Measurements from ENCODE around the gene AOPEP. TPM values are rescaled to one million over a fixed set of nuclear protein-coding genes. Genes with fewer than 3 reads are reported as not detected.
A peak's percentile ranks its signal among the peaks of the same experiment; 100 is the strongest.

AOPEP gene
- total RNA-seq, 1 donor from 2014 or later = 305 TPM

GRCh38 chr9:94851892-94852291 lies 125.4 kb downstream of the AOPEP start:
- intact Hi-C loops (cut with DNase I) = no loop called here
- no peaks in the 10 kb centered on the region for H3K36me3 ChIP-seq
- TF ChIP-seq, protein P1, sequence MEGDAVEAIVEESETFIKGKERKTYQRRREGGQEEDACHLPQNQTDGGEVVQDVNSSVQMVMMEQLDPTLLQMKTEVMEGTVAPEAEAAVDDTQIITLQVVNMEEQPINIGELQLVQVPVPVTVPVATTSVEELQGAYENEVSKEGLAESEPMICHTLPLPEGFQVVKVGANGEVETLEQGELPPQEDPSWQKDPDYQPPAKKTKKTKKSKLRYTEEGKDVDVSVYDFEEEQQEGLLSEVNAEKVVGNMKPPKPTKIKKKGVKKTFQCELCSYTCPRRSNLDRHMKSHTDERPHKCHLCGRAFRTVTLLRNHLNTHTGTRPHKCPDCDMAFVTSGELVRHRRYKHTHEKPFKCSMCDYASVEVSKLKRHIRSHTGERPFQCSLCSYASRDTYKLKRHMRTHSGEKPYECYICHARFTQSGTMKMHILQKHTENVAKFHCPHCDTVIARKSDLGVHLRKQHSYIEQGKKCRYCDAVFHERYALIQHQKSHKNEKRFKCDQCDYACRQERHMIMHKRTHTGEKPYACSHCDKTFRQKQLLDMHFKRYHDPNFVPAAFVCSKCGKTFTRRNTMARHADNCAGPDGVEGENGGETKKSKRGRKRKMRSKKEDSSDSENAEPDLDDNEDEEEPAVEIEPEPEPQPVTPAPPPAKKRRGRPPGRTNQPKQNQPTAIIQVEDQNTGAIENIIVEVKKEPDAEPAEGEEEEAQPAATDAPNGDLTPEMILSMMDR (IDR thresholded peaks at IDR 0.05) = no peak
- TF ChIP-seq POLR2AphosphoS5 (IDR thresholded peaks at IDR 0.05; ENCODE audit: insufficient read depth in 1 of 2, low read depth in 1 of 2) (no peak), POLR2A (IDR thresholded peaks at IDR 0.05) (no peak)
- no peak for DNase-seq (ENCODE audit: extremely low spot score in 2 of 2)
- no peak overlapping the region for H3K27ac ChIP-seq
- H3K4me3 ChIP-seq = no peak overlapping the region
- H3K4me1 ChIP-seq = peaks cover 11% of the 10 kb centered on the region
- H3K9me3 ChIP-seq = no peaks in the 10 kb centered on the region
- no peaks in the 10 kb centered on the region for H3K27me3 ChIP-seq

DNA sequence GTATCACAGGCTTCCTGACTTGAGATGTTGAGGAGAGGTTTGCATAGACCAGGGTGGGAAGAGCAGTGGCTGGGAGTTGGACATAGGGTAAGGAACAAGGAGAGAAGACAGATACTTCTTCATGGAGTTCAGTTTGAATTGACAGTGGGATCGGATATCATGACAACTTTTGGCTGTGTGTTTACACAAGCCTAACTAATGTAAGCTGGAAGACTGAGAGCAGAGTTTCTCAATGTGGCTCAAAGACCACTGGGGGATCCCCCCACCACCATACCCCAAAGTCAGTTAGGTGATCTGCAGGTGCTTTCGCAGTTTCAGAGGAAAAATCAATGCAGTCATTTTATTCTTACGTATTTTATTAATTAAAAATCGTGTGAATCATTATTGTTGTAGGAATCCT lies 125.9 kb downstream of the AOPEP start:
- Histone ChIP-seq H3K4me3 (no peak overlapping the region), H3K27ac (no peak overlapping the region), H3K9me3 (no peaks in the 10 kb centered on the region), H3K27me3 (no peaks in the 10 kb centered on the region), H3K4me1 (peaks cover 6% of the 10 kb centered on the region), H3K36me3 (no peaks in the 10 kb centered on the region)
- intact Hi-C loops (cut with DNase I) = no loop called here
- TF ChIP-seq POLR2A (IDR thresholded peaks at IDR 0.05) (no peak), POLR2AphosphoS5 (IDR thresholded peaks at IDR 0.05; ENCODE audit: insufficient read depth in 1 of 2, low read depth in 1 of 2) (no peak)
- TF ChIP-seq, protein P1 (IDR thresholded peaks at IDR 0.05) = no peak
- no peak for DNase-seq (ENCODE audit: extremely low spot score in 2 of 2)

- DNase-seq (ENCODE audit: extremely low spot score in 2 of 2) = no peak
Measured at GRCh38 chr9:94853887-94854286, 127.4 kb downstream of the AOPEP start.

GRCh38 chr9:94855903-94856302 lies 129.4 kb downstream of the AOPEP start:
- no peaks in the 10 kb centered on the region for H3K27me3 ChIP-seq
- H3K9me3 ChIP-seq = no peaks in the 10 kb centered on the region
- intact Hi-C loops (cut with DNase I) = no loop called here
- peaks cover 3% of the 10 kb centered on the region for H3K4me1 ChIP-seq
- H3K27ac ChIP-seq = no peak overlapping the region
- no peaks in the 10 kb centered on the region for H3K36me3 ChIP-seq
- no peak for DNase-seq (ENCODE audit: extremely low spot score in 2 of 2)
- no peak overlapping the region for H3K4me3 ChIP-seq
- peak in 1 of 2 donors; percentile 12 for TF ChIP-seq POLR2AphosphoS5 (IDR thresholded peaks at IDR 0.05; ENCODE audit: insufficient read depth in 1 of 2, low read depth in 1 of 2)
- TF ChIP-seq POLR2A (IDR thresholded peaks at IDR 0.05) = no peak

More at GRCh38 chr9:94853887-94854286, 127.4 kb downstream of the AOPEP start:
- Histone ChIP-seq H3K4me3 (no peak overlapping the region), H3K27ac (no peak overlapping the region), H3K4me1 (no peaks in the 10 kb centered on the region), H3K27me3 (no peaks in the 10 kb centered on the region), H3K9me3 (no peaks in the 10 kb centered on the region), H3K36me3 (no peaks in the 10 kb centered on the region)
- TF ChIP-seq POLR2A (IDR thresholded peaks at IDR 0.05) (no peak), POLR2AphosphoS5 (IDR thresholded peaks at IDR 0.05; ENCODE audit: insufficient read depth in 1 of 2, low read depth in 1 of 2) (no peak)
- intact Hi-C loops (cut with DNase I) = no loop called here

DNA sequence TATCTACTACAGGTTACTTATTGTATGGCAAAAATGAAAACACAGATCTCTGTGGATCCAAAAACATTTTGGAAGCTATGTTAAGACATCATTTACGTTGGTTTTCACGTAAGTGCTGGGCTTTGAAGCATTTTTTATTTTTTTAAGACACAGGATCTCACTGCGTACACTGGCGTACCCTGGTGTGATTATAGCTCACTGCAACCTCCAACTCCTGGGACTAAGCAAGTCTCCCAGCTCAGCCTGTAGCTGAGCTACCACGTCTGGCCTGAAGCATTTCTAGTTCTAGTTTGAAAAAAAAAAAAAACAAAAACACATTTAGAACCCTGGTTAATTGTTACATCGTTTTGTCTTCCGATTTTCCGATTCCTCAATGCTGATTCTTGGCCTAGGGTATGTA lies 131.3 kb downstream of the AOPEP start:
- Histone ChIP-seq H3K4me3 (no peak overlapping the region), H3K4me1 (peaks cover 21% of the 10 kb centered on the region), H3K27ac (no peak overlapping the region), H3K27me3 (no peaks in the 10 kb centered on the region), H3K36me3 (no peaks in the 10 kb centered on the region), H3K9me3 (no peaks in the 10 kb centered on the region)
- TF ChIP-seq POLR2A (IDR thresholded peaks at IDR 0.05) = no peak
- no peak for TF ChIP-seq POLR2AphosphoS5 (IDR thresholded peaks at IDR 0.05; ENCODE audit: insufficient read depth in 1 of 2, low read depth in 1 of 2)
- TF ChIP-seq, protein P1 (IDR thresholded peaks at IDR 0.05) = no peak
- intact Hi-C loops (cut with DNase I) = no loop called here
- DNase-seq (ENCODE audit: extremely low spot score in 2 of 2) = no peak

DNA sequence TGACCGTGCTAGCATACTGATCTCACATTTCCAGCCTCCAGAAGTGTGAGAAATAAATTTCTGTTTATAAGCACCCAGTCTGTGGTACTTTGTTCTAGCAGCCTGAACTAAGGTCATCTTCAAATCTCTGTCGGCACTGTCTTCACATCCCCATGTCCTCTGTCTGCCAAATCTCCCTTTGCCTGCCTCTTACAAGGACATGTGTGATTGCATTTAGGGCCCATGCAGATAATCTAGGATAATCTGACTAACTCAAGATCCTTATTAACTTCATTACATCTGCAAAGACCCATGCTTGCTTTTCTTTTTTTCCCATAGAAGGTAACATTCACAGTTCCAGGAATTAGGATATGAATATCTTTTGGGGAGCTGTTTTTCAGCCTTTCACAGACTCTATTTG lies 132.7 kb downstream of the AOPEP start:
- TF ChIP-seq POLR2AphosphoS5 (IDR thresholded peaks at IDR 0.05; ENCODE audit: insufficient read depth in 1 of 2, low read depth in 1 of 2) (no peak), POLR2A (IDR thresholded peaks at IDR 0.05) (no peak)
- TF ChIP-seq, protein P1 (IDR thresholded peaks at IDR 0.05) = no peak
- H3K9me3 ChIP-seq = no peaks in the 10 kb centered on the region
- intact Hi-C loops (cut with DNase I) = no loop called here
- no peak for DNase-seq (ENCODE audit: extremely low spot score in 2 of 2)
- H3K27ac ChIP-seq = no peak overlapping the region
- no peaks in the 10 kb centered on the region for H3K36me3 ChIP-seq
- H3K4me1 ChIP-seq = peaks cover 28% of the 10 kb centered on the region
- no peak overlapping the region for H3K4me3 ChIP-seq
- no peaks in the 10 kb centered on the region for H3K27me3 ChIP-seq
